Activated effector memory CD4-positive, alpha-beta T cell treated with Interleukin-2 at 50 U/mL for 16 hours (primary cell): ENCODE data around the gene HOXA4.

Source experiments
- DNase-seq: peaks from one replicate; pipeline ENCODE4 v3.0.0-alpha.2; 2020

Gene HOXA4

GRCh38 chr7:27115221-27116026 is 15.1 kb downstream of the HOXA4 start:
- DNase-seq = no peak

GRCh38 chr7:27114881-27115220 is 15.7 kb downstream of the HOXA4 start:
- no peak for DNase-seq

GRCh38 chr7:27113991-27114769 is 16.4 kb downstream of the HOXA4 start:
- no peak for DNase-seq

- no peak for DNase-seq
These were observed 17.3 kb downstream of the HOXA4 start for GRCh38 chr7:27112955-27113949.

GRCh38 chr7:27112361-27112760 is 18.2 kb downstream of the HOXA4 start:
- no peak for DNase-seq

- DNase-seq = no peak
These were observed 18.7 kb downstream of the HOXA4 start for GRCh38 chr7:27111751-27112277.

GRCh38 chr7:27111042-27111750 is 19.4 kb downstream of the HOXA4 start:
- no peak for DNase-seq

GRCh38 chr7:27110186-27111031 is 20.1 kb downstream of the HOXA4 start:
- no peak for DNase-seq

- DNase-seq = no peak
These were observed 20.9 kb downstream of the HOXA4 start for GRCh38 chr7:27109466-27110185.

- no peak for DNase-seq
These were observed 22.0 kb downstream of the HOXA4 start for GRCh38 chr7:27108390-27109127.

- DNase-seq = no peak
These were observed 22.9 kb downstream of the HOXA4 start for GRCh38 chr7:27107391-27108381.

- DNase-seq = no peak
These were observed 23.7 kb downstream of the HOXA4 start for GRCh38 chr7:27106901-27107240.

GRCh38 chr7:27106181-27106900 is 24.2 kb downstream of the HOXA4 start:
- DNase-seq = no peak

- no peak for DNase-seq
These were observed 25.1 kb downstream of the HOXA4 start for GRCh38 chr7:27105301-27106031.

- no peak for DNase-seq
These were observed 26.1 kb downstream of the HOXA4 start for GRCh38 chr7:27104341-27105058.

- no peak for DNase-seq
These were observed 26.9 kb downstream of the HOXA4 start for GRCh38 chr7:27103489-27104226.
